ENCODE results near the gene MAOB. TPM values are rescaled to one million over a fixed set of nuclear protein-coding genes. Genes with fewer than 3 reads are reported as not detected.

The MAOB gene
- total RNA-seq, 2 donors from 2014 or later = not detected

Other genes starting within 250 kb of the MAOB start
- gene MAOA, start 226.2 kb downstream of the MAOB start, total RNA-seq = 1 to 10 TPM in 1 of 2 donors, under 1 TPM in 1; 0.21 to 1.8 TPM
- gene NDP, start 90.9 kb upstream of the MAOB start, total RNA-seq = not detected